Calu3 (cell line): Measurements from ENCODE around the gene RASGEF1B. TPM values are rescaled to one million over a fixed set of nuclear protein-coding genes. Genes with fewer than 3 reads are reported as not detected.

Experiments used
- BruUV-seq: library from RNA; stranded (reverse); fragments of 400-500 nt; replicated peaks from 2 replicates; lab custom pipeline; 2021; lab: Mats Ljungman, UMichigan
- CTCF ChIA-PET: fragments of 300-600 bp; sonication (Branson Sonifier 250); formaldehyde crosslinking; loops from one replicate; lab custom pipeline; 2022; ENCODE audit warnings: antibody characterized with exemption; lab: Charles Lee
- DNase-seq: peaks from one replicate; pipeline ENCODE4 v3.0.0; 2022
- H3K27ac Mint-ChIP-seq: one replicate; pipeline ENCODE4 v1.8.0; 2022; ENCODE audit warnings: mixed read lengths; ENCODE audit not compliant: unreplicated experiment
- H3K27me3 Mint-ChIP-seq: one replicate; pipeline ENCODE4 v1.8.0; 2022; ENCODE audit warnings: mixed read lengths; ENCODE audit not compliant: unreplicated experiment
- H3K36me3 Mint-ChIP-seq: one replicate; pipeline ENCODE4 v1.8.0; 2022; ENCODE audit warnings: mild to moderate bottlenecking, moderate library complexity, mixed read lengths; ENCODE audit not compliant: insufficient read depth, unreplicated experiment
- H3K4me1 Mint-ChIP-seq: one replicate; pipeline ENCODE4 v1.8.0; 2022; ENCODE audit warnings: mild to moderate bottlenecking, low read depth, mixed read lengths; ENCODE audit not compliant: unreplicated experiment
- H3K4me3 Mint-ChIP-seq: one replicate; pipeline ENCODE4 v1.8.0; 2022; ENCODE audit warnings: mild to moderate bottlenecking, low read depth, moderate library complexity, mixed read lengths; ENCODE audit not compliant: unreplicated experiment
- H3K9me3 Mint-ChIP-seq: one replicate; pipeline ENCODE4 v1.8.0; 2022; ENCODE audit warnings: low read depth, mixed read lengths; ENCODE audit not compliant: unreplicated experiment
- intact Hi-C: fragments of 100-400 bp; cut with micrococcal nuclease; formaldehyde crosslinking; loops from one replicate; pipeline ENCODE4 v1.10.0; 2022; ENCODE audit not compliant: unreplicated experiment
- total RNA-seq: library from RNA; stranded (reverse); gene quantifications from 2 replicates; pipeline ENCODE4 v1.2.3, GENCODE V29; 2022
- TF ChIP-seq, protein P1 (sequence below): fragments of 200-600 bp; IDR thresholded peaks from one replicate; pipeline ENCODE4 v1.8.0; 2022; ENCODE audit warnings: antibody characterized with exemption; ENCODE audit not compliant: unreplicated experiment

The RASGEF1B gene
- total RNA-seq, 1 experiment from 2014 or later = 33.8 TPM

DNA sequence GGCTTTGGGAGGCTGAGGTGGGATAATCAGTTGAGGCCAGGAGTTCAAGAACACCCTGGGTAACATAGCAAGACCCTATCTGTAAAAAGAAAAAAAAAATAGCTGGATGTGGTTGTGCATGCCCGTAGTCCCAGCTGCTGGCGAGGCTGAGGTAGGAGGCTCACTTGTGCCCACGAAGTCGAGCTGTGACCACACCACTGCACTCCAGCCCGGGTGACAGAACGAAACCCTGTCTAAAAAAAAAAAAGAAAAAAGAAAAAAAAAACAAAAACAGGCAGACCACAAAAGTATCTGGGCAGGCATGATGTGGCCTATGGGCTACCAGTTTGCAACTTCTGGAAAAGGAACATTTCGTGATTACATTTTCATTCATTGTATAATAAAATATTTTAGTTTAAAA, 38.1 kb upstream of the RASGEF1B start:
- CTCF ChIA-PET = no interaction called here
- Mint-ChIP-seq H3K9me3 (no peaks in the 10 kb centered on the region), H3K4me1 (peaks cover 9% of the 10 kb centered on the region), H3K27ac (no peak overlapping the region), H3K27me3 (no peaks in the 10 kb centered on the region), H3K36me3 (no peaks in the 10 kb centered on the region), H3K4me3 (no peak overlapping the region)
- intact Hi-C loops = no loop called here
- TF ChIP-seq, protein P1, sequence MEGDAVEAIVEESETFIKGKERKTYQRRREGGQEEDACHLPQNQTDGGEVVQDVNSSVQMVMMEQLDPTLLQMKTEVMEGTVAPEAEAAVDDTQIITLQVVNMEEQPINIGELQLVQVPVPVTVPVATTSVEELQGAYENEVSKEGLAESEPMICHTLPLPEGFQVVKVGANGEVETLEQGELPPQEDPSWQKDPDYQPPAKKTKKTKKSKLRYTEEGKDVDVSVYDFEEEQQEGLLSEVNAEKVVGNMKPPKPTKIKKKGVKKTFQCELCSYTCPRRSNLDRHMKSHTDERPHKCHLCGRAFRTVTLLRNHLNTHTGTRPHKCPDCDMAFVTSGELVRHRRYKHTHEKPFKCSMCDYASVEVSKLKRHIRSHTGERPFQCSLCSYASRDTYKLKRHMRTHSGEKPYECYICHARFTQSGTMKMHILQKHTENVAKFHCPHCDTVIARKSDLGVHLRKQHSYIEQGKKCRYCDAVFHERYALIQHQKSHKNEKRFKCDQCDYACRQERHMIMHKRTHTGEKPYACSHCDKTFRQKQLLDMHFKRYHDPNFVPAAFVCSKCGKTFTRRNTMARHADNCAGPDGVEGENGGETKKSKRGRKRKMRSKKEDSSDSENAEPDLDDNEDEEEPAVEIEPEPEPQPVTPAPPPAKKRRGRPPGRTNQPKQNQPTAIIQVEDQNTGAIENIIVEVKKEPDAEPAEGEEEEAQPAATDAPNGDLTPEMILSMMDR = no peak
- BruUV-seq = no TSS peak
- DNase-seq = no peak

DNA sequence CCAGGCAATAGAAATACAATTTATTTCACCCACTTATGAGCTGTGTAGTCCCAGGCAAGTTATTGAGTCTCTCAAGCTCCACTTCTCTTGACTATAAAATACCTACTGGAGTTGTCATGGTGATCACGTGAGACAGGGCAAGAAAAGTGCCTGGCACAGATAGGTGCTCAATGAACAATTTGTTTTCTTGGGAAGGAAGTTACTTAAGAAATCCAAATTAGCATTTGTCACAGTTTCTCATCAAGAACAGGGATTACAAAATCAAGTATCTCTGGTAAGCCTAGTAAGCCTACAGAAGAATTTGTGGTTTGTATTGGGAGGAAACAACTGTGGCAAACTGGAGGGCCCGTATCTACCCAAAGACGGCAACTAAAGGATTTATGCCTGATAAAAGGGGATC, 37.5 kb upstream of the RASGEF1B start:
- DNase-seq = no peak
- no peak overlapping the region for H3K4me3 Mint-ChIP-seq
- no peaks in the 10 kb centered on the region for H3K27me3 Mint-ChIP-seq
- TF ChIP-seq, protein P1 = no peak
- H3K4me1 Mint-ChIP-seq = peaks cover 3% of the 10 kb centered on the region
- BruUV-seq = no TSS peak
- CTCF ChIA-PET = interaction anchor here (0.6 kb wide), 1 partner anchor 216 kb away, joined by 3 read pairs; no protein-coding TSS in a partner anchor
- no peak overlapping the region for H3K27ac Mint-ChIP-seq
- no peaks in the 10 kb centered on the region for H3K9me3 Mint-ChIP-seq
- intact Hi-C loops = no loop called here
- H3K36me3 Mint-ChIP-seq = no peaks in the 10 kb centered on the region

DNA sequence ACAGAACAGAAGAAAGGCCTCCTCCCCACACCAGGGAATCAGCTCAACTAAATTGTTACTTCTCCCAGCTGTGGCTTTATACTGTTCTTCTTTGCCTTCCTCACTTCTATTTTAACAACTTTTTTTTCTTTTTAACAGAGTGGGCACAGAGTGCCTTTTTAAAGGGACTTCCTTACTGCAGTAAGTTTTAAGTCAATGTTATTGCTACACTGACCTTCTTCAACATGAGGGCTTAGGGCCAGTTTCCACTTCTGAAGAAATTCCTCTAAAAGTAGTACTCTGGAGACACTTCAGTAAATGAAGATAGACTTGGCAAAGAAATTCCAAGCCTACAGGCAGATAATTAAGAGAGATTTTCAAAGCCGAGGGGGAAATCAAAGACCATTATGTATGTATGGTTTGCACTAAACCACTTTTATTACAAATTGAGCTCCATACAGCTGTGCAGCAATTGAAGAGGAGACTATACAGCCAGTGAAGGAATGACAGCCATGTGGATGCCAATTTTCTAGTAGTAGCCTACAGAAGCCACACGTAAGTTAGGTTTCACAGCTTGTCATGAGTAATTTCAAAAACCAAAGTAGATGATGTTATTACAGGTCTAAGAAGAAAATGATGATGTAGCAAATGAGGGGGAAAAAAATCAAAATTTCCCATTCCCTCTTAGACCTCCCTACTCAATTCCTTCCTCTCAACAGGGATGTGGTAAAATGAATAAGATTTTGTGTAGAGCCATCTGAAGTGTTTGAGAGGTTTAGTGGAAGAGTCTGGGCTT, 36.9 kb upstream of the RASGEF1B start:
- H3K9me3 Mint-ChIP-seq = no peaks in the 10 kb centered on the region
- CTCF ChIA-PET = interaction anchor here (0.6 kb wide), 1 partner anchor 217 kb away, joined by 3 read pairs; no protein-coding TSS in a partner anchor
- TF ChIP-seq, protein P1 = no peak
- no TSS peak for BruUV-seq
- no peaks in the 10 kb centered on the region for H3K36me3 Mint-ChIP-seq
- no peaks in the 10 kb centered on the region for H3K27me3 Mint-ChIP-seq
- H3K27ac Mint-ChIP-seq = no peak overlapping the region
- H3K4me1 Mint-ChIP-seq = no peaks in the 10 kb centered on the region
- H3K4me3 Mint-ChIP-seq = no peak overlapping the region
- intact Hi-C loops = no loop called here
- no peak for DNase-seq

DNA sequence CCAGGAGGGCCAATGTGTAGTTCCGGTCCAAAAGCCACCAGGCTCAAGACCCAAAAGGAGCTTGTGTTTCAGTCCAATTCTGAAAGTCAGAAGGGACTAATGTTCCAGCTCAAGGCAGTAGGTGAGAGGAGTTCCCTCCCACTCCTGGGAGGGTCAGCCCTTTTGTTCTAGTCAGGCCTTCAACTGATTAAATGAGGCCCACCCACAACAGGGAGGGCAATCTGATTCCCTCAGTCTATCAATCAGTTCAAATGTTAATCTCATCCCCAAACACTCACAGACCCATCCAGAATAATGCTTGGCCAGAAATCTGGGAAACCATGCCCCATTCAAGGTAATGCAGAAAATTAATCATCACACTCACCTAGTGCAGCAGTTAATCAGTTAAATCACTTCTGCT, 35.8 kb upstream of the RASGEF1B start:
- Mint-ChIP-seq H3K4me3 (no peak overlapping the region), H3K27ac (no peak overlapping the region), H3K9me3 (no peaks in the 10 kb centered on the region), H3K27me3 (no peaks in the 10 kb centered on the region), H3K36me3 (no peaks in the 10 kb centered on the region), H3K4me1 (no peaks in the 10 kb centered on the region)
- intact Hi-C loops = no loop called here
- TF ChIP-seq, protein P1 = no peak
- BruUV-seq = no TSS peak
- no peak for DNase-seq
- CTCF ChIA-PET = no interaction called here
